HL-60 (cell line): ENCODE results near the gene SAP25.

Experiments
- DNase-seq, 2 experiments: peaks; one replicate each; pipeline ENCODE4 v3.0.0-alpha.2; 2010 to 2020; ENCODE audit warnings: low read depth in 1 of 2, low spot score in 1 of 2
- H3K27ac ChIP-seq: fragments of 250-450 bp; sonication (Bioruptor Pico); replicated peaks from 2 replicates; pipeline ENCODE4 v1.5.1; 2020; ENCODE audit warnings: mild to moderate bottlenecking, moderate library complexity
- H3K27me3 ChIP-seq: fragments of 250-450 bp; sonication (Bioruptor Pico); 2 replicates; pipeline ENCODE4 v1.5.1; 2021; ENCODE audit warnings: mild to moderate bottlenecking, moderate library complexity; ENCODE audit not compliant: insufficient read depth, poor library complexity, severe bottlenecking
- H3K4me3 ChIP-seq: replicated peaks from 2 replicates; pipeline ENCODE4 v1.5.1; 2011; ENCODE audit warnings: mild to moderate bottlenecking, control low read depth, low read length; ENCODE audit not compliant: insufficient read depth
- GABPA ChIP-seq: IDR thresholded peaks from 2 replicates; pipeline ENCODE4 v1.6.1; 2012; ENCODE audit warnings: low read depth
- POLR2AphosphoS5 ChIP-seq: IDR thresholded peaks from 2 replicates; pipeline ENCODE4 v1.6.1; 2012; ENCODE audit warnings: low read depth
- SPI1 ChIP-seq: IDR thresholded peaks from 2 replicates; pipeline ENCODE4 v1.6.1; 2012; ENCODE audit warnings: low read depth, mild to moderate bottlenecking, borderline replicate concordance
- TF ChIP-seq, protein P1 (sequence below): IDR thresholded peaks from 2 replicates; pipeline ENCODE4 v1.6.1; 2012; ENCODE audit warnings: low read depth; ENCODE audit not compliant: insufficient replicate concordance
- TF ChIP-seq, protein P2 (sequence below): IDR thresholded peaks from one replicate; pipeline ENCODE4 v1.5.1; 2011; ENCODE audit warnings: low read length, control low read depth, inconsistent platforms; ENCODE audit not compliant: insufficient read depth

SAP25 gene

DNA sequence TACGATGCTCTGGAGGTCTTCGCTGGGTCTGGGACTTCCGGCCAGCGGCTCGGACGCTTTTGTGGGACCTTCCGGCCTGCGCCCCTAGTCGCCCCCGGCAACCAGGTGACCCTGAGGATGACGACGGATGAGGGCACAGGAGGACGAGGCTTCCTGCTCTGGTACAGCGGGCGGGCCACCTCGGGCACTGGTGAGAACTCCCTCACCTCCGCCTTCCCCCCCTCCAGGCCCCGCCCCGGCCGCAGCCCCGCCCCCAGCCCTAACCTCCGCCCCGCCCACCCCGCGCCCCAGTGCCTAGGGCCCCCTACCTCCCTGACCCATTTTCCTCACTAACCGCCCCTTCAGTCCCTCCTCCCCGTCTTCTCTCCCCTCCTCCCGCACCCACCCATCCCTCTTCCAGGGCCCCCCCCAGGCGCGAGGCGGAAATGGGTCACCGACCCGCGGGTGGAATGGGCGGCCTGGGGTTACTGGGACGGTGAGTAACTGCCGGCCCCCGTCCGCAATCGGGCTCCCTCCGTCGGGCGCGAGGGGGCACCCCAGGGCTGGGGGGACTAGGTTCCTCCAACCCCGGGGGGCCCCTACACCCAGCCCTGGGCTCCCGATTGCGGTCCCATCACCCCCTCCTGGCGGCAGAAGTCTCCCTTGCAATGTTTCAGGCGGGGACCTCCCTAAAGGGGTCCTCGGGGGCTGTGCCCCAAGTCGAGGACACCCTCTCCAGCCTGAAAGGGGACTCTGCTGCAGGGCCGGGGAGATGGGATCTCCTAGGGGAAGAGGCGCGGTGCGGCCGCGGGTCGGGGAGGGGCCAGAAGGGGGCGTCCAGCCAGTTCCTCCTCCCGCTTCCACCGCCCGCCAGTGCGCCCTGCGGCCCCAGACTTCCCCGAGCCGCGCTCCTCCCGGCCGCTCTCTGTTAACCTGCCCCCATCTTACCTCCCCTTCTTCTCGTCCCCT lies 30.6 kb upstream of the SAP25 start:
- peak overlapping the region; percentile 66 for H3K4me3 ChIP-seq
- TF ChIP-seq SPI1 (peak; percentile 60; the same call in 1 of the 2 replicates), POLR2AphosphoS5 (no peak), GABPA (no peak)
- TF ChIP-seq, protein P1, sequence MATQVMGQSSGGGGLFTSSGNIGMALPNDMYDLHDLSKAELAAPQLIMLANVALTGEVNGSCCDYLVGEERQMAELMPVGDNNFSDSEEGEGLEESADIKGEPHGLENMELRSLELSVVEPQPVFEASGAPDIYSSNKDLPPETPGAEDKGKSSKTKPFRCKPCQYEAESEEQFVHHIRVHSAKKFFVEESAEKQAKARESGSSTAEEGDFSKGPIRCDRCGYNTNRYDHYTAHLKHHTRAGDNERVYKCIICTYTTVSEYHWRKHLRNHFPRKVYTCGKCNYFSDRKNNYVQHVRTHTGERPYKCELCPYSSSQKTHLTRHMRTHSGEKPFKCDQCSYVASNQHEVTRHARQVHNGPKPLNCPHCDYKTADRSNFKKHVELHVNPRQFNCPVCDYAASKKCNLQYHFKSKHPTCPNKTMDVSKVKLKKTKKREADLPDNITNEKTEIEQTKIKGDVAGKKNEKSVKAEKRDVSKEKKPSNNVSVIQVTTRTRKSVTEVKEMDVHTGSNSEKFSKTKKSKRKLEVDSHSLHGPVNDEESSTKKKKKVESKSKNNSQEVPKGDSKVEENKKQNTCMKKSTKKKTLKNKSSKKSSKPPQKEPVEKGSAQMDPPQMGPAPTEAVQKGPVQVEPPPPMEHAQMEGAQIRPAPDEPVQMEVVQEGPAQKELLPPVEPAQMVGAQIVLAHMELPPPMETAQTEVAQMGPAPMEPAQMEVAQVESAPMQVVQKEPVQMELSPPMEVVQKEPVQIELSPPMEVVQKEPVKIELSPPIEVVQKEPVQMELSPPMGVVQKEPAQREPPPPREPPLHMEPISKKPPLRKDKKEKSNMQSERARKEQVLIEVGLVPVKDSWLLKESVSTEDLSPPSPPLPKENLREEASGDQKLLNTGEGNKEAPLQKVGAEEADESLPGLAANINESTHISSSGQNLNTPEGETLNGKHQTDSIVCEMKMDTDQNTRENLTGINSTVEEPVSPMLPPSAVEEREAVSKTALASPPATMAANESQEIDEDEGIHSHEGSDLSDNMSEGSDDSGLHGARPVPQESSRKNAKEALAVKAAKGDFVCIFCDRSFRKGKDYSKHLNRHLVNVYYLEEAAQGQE: peak; percentile 15
- TF ChIP-seq, protein P2, sequence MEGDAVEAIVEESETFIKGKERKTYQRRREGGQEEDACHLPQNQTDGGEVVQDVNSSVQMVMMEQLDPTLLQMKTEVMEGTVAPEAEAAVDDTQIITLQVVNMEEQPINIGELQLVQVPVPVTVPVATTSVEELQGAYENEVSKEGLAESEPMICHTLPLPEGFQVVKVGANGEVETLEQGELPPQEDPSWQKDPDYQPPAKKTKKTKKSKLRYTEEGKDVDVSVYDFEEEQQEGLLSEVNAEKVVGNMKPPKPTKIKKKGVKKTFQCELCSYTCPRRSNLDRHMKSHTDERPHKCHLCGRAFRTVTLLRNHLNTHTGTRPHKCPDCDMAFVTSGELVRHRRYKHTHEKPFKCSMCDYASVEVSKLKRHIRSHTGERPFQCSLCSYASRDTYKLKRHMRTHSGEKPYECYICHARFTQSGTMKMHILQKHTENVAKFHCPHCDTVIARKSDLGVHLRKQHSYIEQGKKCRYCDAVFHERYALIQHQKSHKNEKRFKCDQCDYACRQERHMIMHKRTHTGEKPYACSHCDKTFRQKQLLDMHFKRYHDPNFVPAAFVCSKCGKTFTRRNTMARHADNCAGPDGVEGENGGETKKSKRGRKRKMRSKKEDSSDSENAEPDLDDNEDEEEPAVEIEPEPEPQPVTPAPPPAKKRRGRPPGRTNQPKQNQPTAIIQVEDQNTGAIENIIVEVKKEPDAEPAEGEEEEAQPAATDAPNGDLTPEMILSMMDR: no peak
- H3K27me3 ChIP-seq: no peaks in the 10 kb centered on the region
- DNase-seq: peak; percentile 58 to 78
- peak overlapping the region; percentile 46 for H3K27ac ChIP-seq

DNA sequence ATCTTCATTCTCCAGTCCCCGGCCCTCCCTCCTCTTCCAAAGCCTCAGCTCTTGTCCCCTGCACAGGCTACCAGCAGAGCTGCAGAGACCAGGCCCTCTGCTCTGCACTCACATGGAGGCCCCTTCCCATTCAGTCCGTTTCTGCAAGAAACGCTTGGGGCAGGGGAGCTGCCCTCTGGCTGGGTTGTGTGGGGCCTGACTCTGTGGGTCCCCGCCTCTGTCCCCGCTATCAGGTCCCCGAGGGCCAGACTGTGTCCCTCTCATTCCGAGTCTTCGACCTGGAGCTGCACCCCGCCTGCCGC lies 30.0 kb upstream of the SAP25 start:
- H3K27me3 ChIP-seq: no peaks in the 10 kb centered on the region
- no peak overlapping the region for H3K27ac ChIP-seq
- DNase-seq: no peak
- peak overlapping the region; percentile 66 for H3K4me3 ChIP-seq
- TF ChIP-seq, protein P1: no peak
- TF ChIP-seq, protein P2: no peak
- TF ChIP-seq GABPA (no peak), SPI1 (no peak), POLR2AphosphoS5 (no peak)

DNA sequence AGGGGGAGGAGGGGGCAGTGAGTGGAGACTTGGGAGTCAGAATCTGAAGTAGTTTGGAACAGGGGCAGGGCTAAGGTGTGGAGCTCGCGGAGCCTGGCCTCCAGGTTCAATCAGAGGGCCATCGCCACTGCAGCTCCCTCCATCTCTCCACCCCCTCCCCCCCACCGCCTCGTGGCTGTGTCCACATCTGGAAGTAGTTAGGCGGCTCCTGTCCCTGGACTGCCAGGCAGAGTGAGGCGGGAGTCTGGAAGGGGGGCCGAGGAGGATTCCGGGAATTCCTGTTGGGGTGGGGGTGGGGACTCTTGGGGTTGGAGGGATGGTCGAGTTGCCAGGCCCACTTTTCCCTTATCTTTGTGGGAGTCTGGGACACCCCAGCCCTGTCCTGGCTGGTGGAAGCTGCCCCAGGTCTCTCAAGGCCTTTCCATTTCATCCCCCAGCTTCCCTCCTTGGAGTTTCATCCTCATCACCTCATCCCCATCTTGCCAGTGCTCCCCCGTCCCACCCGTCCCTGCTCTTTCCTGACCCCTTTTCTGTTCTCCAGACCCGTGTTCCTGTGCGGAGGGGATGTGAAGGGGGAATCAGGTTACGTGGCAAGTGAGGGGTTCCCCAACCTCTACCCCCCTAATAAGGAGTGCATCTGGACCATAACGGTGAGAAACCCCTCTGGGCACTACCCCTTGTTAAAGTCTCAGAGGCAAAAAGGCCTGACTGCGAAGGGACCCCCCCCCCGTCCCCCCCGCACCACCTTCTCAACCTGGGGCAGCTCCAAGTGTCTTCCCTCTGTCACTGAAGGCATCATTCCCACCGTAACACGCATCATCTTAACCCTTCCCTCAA lies 29.4 kb upstream of the SAP25 start:
- Histone ChIP-seq H3K27me3 (no peaks in the 10 kb centered on the region), H3K27ac (no peak overlapping the region), H3K4me3 (no peak overlapping the region)
- no peak for TF ChIP-seq SPI1
- TF ChIP-seq, protein P1: no peak
- no peak for TF ChIP-seq GABPA
- no peak for TF ChIP-seq POLR2AphosphoS5
- TF ChIP-seq, protein P2: no peak
- no peak for DNase-seq
